ENCODE results near the gene TMEM59.

GRCh38 chr1:54077359-54077758 lies 24.4 kb upstream of the TMEM59 start:
- no peak for TF ChIP-seq POLR2A (IDR thresholded peaks at IDR 0.05; ENCODE audit: extremely low read depth, insufficient read length)
- TF ChIP-seq MYC (IDR thresholded peaks at IDR 0.05; ENCODE audit: low read depth, low read length): no peak
- TF ChIP-seq CTCF (IDR thresholded peaks at IDR 0.05; ENCODE audit: low read depth, low read length): no peak

Measured in NB4 (cell line).